Measurements from ENCODE around the gene DNAJA1. TPM values are rescaled to one million over a fixed set of nuclear protein-coding genes. Genes with fewer than 3 reads are reported as not detected.

DNAJA1 gene
- 230 TPM for polyA plus RNA-seq (2013, experiment 1 of 2)
- polyA plus RNA-seq (2013, experiment 2 of 2), result 230 TPM

- Histone ChIP-seq H3K9ac (ENCODE audit: low read length) (peak within 1 kb of the TSS; percentile 99), H3K18ac (ENCODE audit: low read length) (peak within 1 kb of the TSS; percentile 98), H3K27me3 (ENCODE audit: insufficient read depth, low read length, poor library complexity) (no peaks in the 10 kb centered on the region), H2BK15ac (replicated peaks; ENCODE audit: low read depth) (no peak within 1 kb of the TSS), H3K36me3 (ENCODE audit: control insufficient read depth, insufficient read depth, low read length) (peaks cover 4% of the 10 kb centered on the region), H3K4ac (ENCODE audit: low read depth, low read length) (peak within 1 kb of the TSS; percentile 93), H3K23ac (ENCODE audit: low read length) (peak within 1 kb of the TSS; percentile 91), H3K79me2 (ENCODE audit: control insufficient read depth, insufficient read depth, low read length) (peaks cover 69% of the 10 kb centered on the region), H4K5ac (ENCODE audit: low read length) (peak within 1 kb of the TSS; percentile 5), H3K79me1 (ENCODE audit: low read length) (peaks cover 14% of the 10 kb centered on the region), H4K8ac (ENCODE audit: low read depth, low read length) (peak within 1 kb of the TSS; percentile 98), H3K4me3 (ENCODE audit: low read length) (peak within 1 kb of the TSS; percentile 98), H3K56ac (ENCODE audit: low read length) (peak within 1 kb of the TSS; percentile 100), H3K4me2 (ENCODE audit: low read length) (peak within 1 kb of the TSS; percentile 95), H2AK5ac (ENCODE audit: low read length) (peak within 1 kb of the TSS; percentile 86), H3K4me1 (ENCODE audit: control insufficient read depth, low read depth, low read length) (no peaks in the 10 kb centered on the region), H3K27ac (ENCODE audit: low read depth, low read length) (peak within 1 kb of the TSS; percentile 97), H2BK120ac (ENCODE audit: low read depth, low read length) (peak within 1 kb of the TSS; percentile 93), H2BK5ac (ENCODE audit: low read length) (peak within 1 kb of the TSS; percentile 92)
- peak; percentile 96 for DNase-seq
- no CpG with 5 or more reads among the region's 61 CpGs for WGBS (ENCODE audit: extremely low coverage, insufficient coverage, low lambda C conversion rate)
These were observed at the start of gene DNAJA1 for GRCh38 chr9:33024966-33025571. TSS of gene DNAJA1 (plus strand) at chr9:33025273. CDS start at chr9:33026485, 1,212 bp downstream.

- Histone ChIP-seq H3K23ac (ENCODE audit: low read length) (no peak overlapping the region), H3K4me2 (ENCODE audit: low read length) (no peak overlapping the region), H3K27ac (ENCODE audit: low read depth, low read length) (no peak overlapping the region), H4K8ac (ENCODE audit: low read depth, low read length) (no peak overlapping the region), H3K4me3 (ENCODE audit: low read length) (no peak overlapping the region), H2BK120ac (ENCODE audit: low read depth, low read length) (no peak overlapping the region), H3K79me1 (ENCODE audit: low read length) (no peaks in the 10 kb centered on the region), H3K9ac (ENCODE audit: low read length) (no peak overlapping the region), H3K27me3 (ENCODE audit: insufficient read depth, low read length, poor library complexity) (no peaks in the 10 kb centered on the region), H3K79me2 (ENCODE audit: control insufficient read depth, insufficient read depth, low read length) (no peaks in the 10 kb centered on the region), H2BK15ac (replicated peaks; ENCODE audit: low read depth) (no peak overlapping the region), H2AK5ac (ENCODE audit: low read length) (no peak overlapping the region), H2BK5ac (ENCODE audit: low read length) (no peak overlapping the region), H3K4ac (ENCODE audit: low read depth, low read length) (no peak overlapping the region), H3K18ac (ENCODE audit: low read length) (no peak overlapping the region), H3K56ac (ENCODE audit: low read length) (no peak overlapping the region), H3K4me1 (ENCODE audit: control insufficient read depth, low read depth, low read length) (no peaks in the 10 kb centered on the region), H3K36me3 (ENCODE audit: control insufficient read depth, insufficient read depth, low read length) (peaks cover 3% of the 10 kb centered on the region), H4K5ac (ENCODE audit: low read length) (no peak overlapping the region)
- no CpG with 5 or more reads among the region's 2 CpGs for WGBS (ENCODE audit: extremely low coverage, insufficient coverage, low lambda C conversion rate)
- no peak for DNase-seq
These were observed 47.0 kb upstream of the DNAJA1 start for GRCh38 chr9:32978051-32978450.

GRCh38 chr9:32986971-32987370 is 38.1 kb upstream of the DNAJA1 start:
- no peak overlapping the region for H2BK5ac ChIP-seq (ENCODE audit: low read length)
- H3K27me3 ChIP-seq (ENCODE audit: insufficient read depth, low read length, poor library complexity), result no peaks in the 10 kb centered on the region
- H2AK5ac ChIP-seq (ENCODE audit: low read length), result no peak overlapping the region
- peaks cover 4% of the 10 kb centered on the region for H3K79me2 ChIP-seq (ENCODE audit: control insufficient read depth, insufficient read depth, low read length)
- H3K27ac ChIP-seq (ENCODE audit: low read depth, low read length), result no peak overlapping the region
- no peak overlapping the region for H3K23ac ChIP-seq (ENCODE audit: low read length)
- H2BK120ac ChIP-seq (ENCODE audit: low read depth, low read length), result no peak overlapping the region
- no peaks in the 10 kb centered on the region for H3K4me1 ChIP-seq (ENCODE audit: control insufficient read depth, low read depth, low read length)
- H3K4ac ChIP-seq (ENCODE audit: low read depth, low read length), result no peak overlapping the region
- peaks cover 4% of the 10 kb centered on the region for H3K79me1 ChIP-seq (ENCODE audit: low read length)
- no peak overlapping the region for H3K9ac ChIP-seq (ENCODE audit: low read length)
- WGBS (ENCODE audit: extremely low coverage, insufficient coverage, low lambda C conversion rate), result no CpG with 5 or more reads among the region's 4 CpGs
- DNase-seq, result peak; percentile 75
- H3K56ac ChIP-seq (ENCODE audit: low read length), result no peak overlapping the region
- peaks cover 2% of the 10 kb centered on the region for H3K36me3 ChIP-seq (ENCODE audit: control insufficient read depth, insufficient read depth, low read length)
- no peak overlapping the region for H3K18ac ChIP-seq (ENCODE audit: low read length)
- no peak overlapping the region for H4K8ac ChIP-seq (ENCODE audit: low read depth, low read length)
- H3K4me3 ChIP-seq (ENCODE audit: low read length), result no peak overlapping the region
- no peak overlapping the region for H3K4me2 ChIP-seq (ENCODE audit: low read length)
- no peak overlapping the region for H2BK15ac ChIP-seq (replicated peaks; ENCODE audit: low read depth)
- no peak overlapping the region for H4K5ac ChIP-seq (ENCODE audit: low read length)

GRCh38 chr9:32989660-32990059 is 35.4 kb upstream of the DNAJA1 start:
- H3K4me1 ChIP-seq (ENCODE audit: control insufficient read depth, low read depth, low read length), result no peaks in the 10 kb centered on the region
- peaks cover 2% of the 10 kb centered on the region for H3K36me3 ChIP-seq (ENCODE audit: control insufficient read depth, insufficient read depth, low read length)
- no peaks in the 10 kb centered on the region for H3K27me3 ChIP-seq (ENCODE audit: insufficient read depth, low read length, poor library complexity)
- H2AK5ac ChIP-seq (ENCODE audit: low read length), result no peak overlapping the region
- no peak overlapping the region for H3K9ac ChIP-seq (ENCODE audit: low read length)
- H3K27ac ChIP-seq (ENCODE audit: low read depth, low read length), result no peak overlapping the region
- no peak overlapping the region for H3K23ac ChIP-seq (ENCODE audit: low read length)
- H3K4me3 ChIP-seq (ENCODE audit: low read length), result no peak overlapping the region
- H2BK5ac ChIP-seq (ENCODE audit: low read length), result no peak overlapping the region
- no peak overlapping the region for H3K18ac ChIP-seq (ENCODE audit: low read length)
- no peak overlapping the region for H4K5ac ChIP-seq (ENCODE audit: low read length)
- peaks cover 8% of the 10 kb centered on the region for H3K79me2 ChIP-seq (ENCODE audit: control insufficient read depth, insufficient read depth, low read length)
- WGBS (ENCODE audit: extremely low coverage, insufficient coverage, low lambda C conversion rate), result no CpG with 5 or more reads among the region's 8 CpGs
- H2BK15ac ChIP-seq (replicated peaks; ENCODE audit: low read depth), result no peak overlapping the region
- no peak for DNase-seq
- peaks cover 15% of the 10 kb centered on the region for H3K79me1 ChIP-seq (ENCODE audit: low read length)
- H3K56ac ChIP-seq (ENCODE audit: low read length), result no peak overlapping the region
- no peak overlapping the region for H3K4ac ChIP-seq (ENCODE audit: low read depth, low read length)
- H3K4me2 ChIP-seq (ENCODE audit: low read length), result no peak overlapping the region
- H4K8ac ChIP-seq (ENCODE audit: low read depth, low read length), result no peak overlapping the region
- no peak overlapping the region for H2BK120ac ChIP-seq (ENCODE audit: low read depth, low read length)

GRCh38 chr9:32991897-32992594 is 33.0 kb upstream of the DNAJA1 start:
- no peak overlapping the region for H2BK15ac ChIP-seq (replicated peaks; ENCODE audit: low read depth)
- no peak for DNase-seq

More at GRCh38 chr9:32991897-32992594, 33.0 kb upstream of the DNAJA1 start:
- no peak overlapping the region for H4K5ac ChIP-seq (ENCODE audit: low read length)
- H3K27me3 ChIP-seq (ENCODE audit: insufficient read depth, low read length, poor library complexity), result no peaks in the 10 kb centered on the region
- H3K4ac ChIP-seq (ENCODE audit: low read depth, low read length), result no peak overlapping the region
- H3K79me2 ChIP-seq (ENCODE audit: control insufficient read depth, insufficient read depth, low read length), result peaks cover 10% of the 10 kb centered on the region
- H2BK5ac ChIP-seq (ENCODE audit: low read length), result no peak overlapping the region
- H4K8ac ChIP-seq (ENCODE audit: low read depth, low read length), result no peak overlapping the region
- H3K9ac ChIP-seq (ENCODE audit: low read length), result no peak overlapping the region
- no peak overlapping the region for H3K18ac ChIP-seq (ENCODE audit: low read length)
- peaks cover 4% of the 10 kb centered on the region for H3K36me3 ChIP-seq (ENCODE audit: control insufficient read depth, insufficient read depth, low read length)
- H2BK120ac ChIP-seq (ENCODE audit: low read depth, low read length), result no peak overlapping the region
- H3K79me1 ChIP-seq (ENCODE audit: low read length), result peaks cover 15% of the 10 kb centered on the region
- H3K56ac ChIP-seq (ENCODE audit: low read length), result no peak overlapping the region
- no peak overlapping the region for H3K4me2 ChIP-seq (ENCODE audit: low read length)
- H2AK5ac ChIP-seq (ENCODE audit: low read length), result no peak overlapping the region
- no peak overlapping the region for H3K23ac ChIP-seq (ENCODE audit: low read length)
- WGBS (ENCODE audit: extremely low coverage, insufficient coverage, low lambda C conversion rate), result no CpG with 5 or more reads among the region's 6 CpGs
- H3K4me1 ChIP-seq (ENCODE audit: control insufficient read depth, low read depth, low read length), result no peaks in the 10 kb centered on the region
- no peak overlapping the region for H3K27ac ChIP-seq (ENCODE audit: low read depth, low read length)
- H3K4me3 ChIP-seq (ENCODE audit: low read length), result no peak overlapping the region
